GM23338 (cell line): ENCODE measurements around the gene SFSWAP.

ENCODE experiments used
- CREB1 ChIP-seq: fragments of 250-450 bp; sonication (Bioruptor Pico); IDR thresholded peaks from 2 replicates; pipeline ENCODE4 v1.5.0; 2020; ENCODE audit warnings: low read depth, mild to moderate bottlenecking, moderate library complexity
- CTCF ChIP-seq, 2 experiments: fragments of 200-600 bp in 1 of 2; sonication (generic) in 1 of 2; conservative IDR thresholded peaks; 2 replicates each; pipeline versions ENCODE4 v1.5.1 to v1.6.1; 2016 to 2017; ENCODE audit warnings: antibody characterized with exemption in 2 of 2, low read depth in 2 of 2, mild to moderate bottlenecking in 2 of 2, moderate library complexity in 1 of 2
- ETS1 ChIP-seq: IDR thresholded peaks from 2 replicates; pipeline ENCODE4 v1.6.1; 2016; ENCODE audit warnings: antibody characterized with exemption
- EZH2 ChIP-seq: fragments of 200-600 bp; sonication (generic); IDR thresholded peaks from one replicate; pipeline ENCODE4 v1.8.0; 2017; ENCODE audit warnings: antibody characterized with exemption, mild to moderate bottlenecking, low read depth; ENCODE audit not compliant: unreplicated experiment
- EZH2phosphoT487 ChIP-seq: fragments of 200-600 bp; sonication (generic); IDR thresholded peaks from one replicate; pipeline ENCODE4 v1.8.1; 2018; ENCODE audit warnings: antibody characterized with exemption; ENCODE audit not compliant: unreplicated experiment
- JUNB ChIP-seq: IDR thresholded peaks from one replicate; pipeline ENCODE4 v1.6.1; 2016; ENCODE audit warnings: antibody characterized with exemption; ENCODE audit not compliant: unreplicated experiment
- NANOG ChIP-seq: IDR thresholded peaks from 2 replicates; pipeline ENCODE4 v1.6.1; 2016; ENCODE audit warnings: antibody characterized with exemption, borderline replicate concordance
- POLR2AphosphoS5 ChIP-seq: IDR thresholded peaks from 2 replicates; pipeline ENCODE4 v1.6.1; 2016; ENCODE audit warnings: antibody characterized with exemption, low read depth
- REST ChIP-seq: IDR thresholded peaks from one replicate; pipeline ENCODE4 v1.6.1; 2018; ENCODE audit warnings: antibody characterized with exemption; ENCODE audit not compliant: unreplicated experiment
- STAT1 ChIP-seq: IDR thresholded peaks from one replicate; pipeline ENCODE4 v1.6.1; 2016; ENCODE audit warnings: antibody characterized with exemption; ENCODE audit not compliant: unreplicated experiment
- ZNF114 ChIP-seq: fragments of 250-450 bp; sonication (Bioruptor Pico); IDR thresholded peaks from 2 replicates; pipeline ENCODE4 v1.5.0; 2020; ENCODE audit warnings: mild to moderate bottlenecking, moderate library complexity
- ZNF331 ChIP-seq: fragments of 250-450 bp; sonication (Bioruptor Pico); IDR thresholded peaks from 2 replicates; pipeline ENCODE4 v1.5.0; 2020; ENCODE audit warnings: low read depth, mild to moderate bottlenecking, moderate library complexity
- ZNF462 ChIP-seq: fragments of 250-450 bp; sonication (Bioruptor Pico); IDR thresholded peaks from 2 replicates; pipeline ENCODE4 v1.5.0; 2020; ENCODE audit warnings: mild to moderate bottlenecking, moderate library complexity

- TF ChIP-seq JUNB, result no peak
- TF ChIP-seq REST, result no peak
- no peak for TF ChIP-seq EZH2
- TF ChIP-seq CTCF (conservative IDR thresholded peaks at IDR 0.05; ENCODE audit: low read depth in 2 of 2), result no peak
- TF ChIP-seq POLR2AphosphoS5, result no peak
- TF ChIP-seq NANOG, result no peak
- TF ChIP-seq EZH2phosphoT487, result no peak
- no peak for TF ChIP-seq ETS1
- no peak for TF ChIP-seq CREB1 (CRISPR knock-in tag)
- no peak for TF ChIP-seq STAT1
- no peak for TF ChIP-seq ZNF462 (CRISPR knock-in tag)
- no peak for TF ChIP-seq ZNF331
- TF ChIP-seq ZNF114 (CRISPR knock-in tag), result no peak
Observed at GRCh38 chr12:131789638-131790037, 78.7 kb downstream of the SFSWAP start.
